CD4-positive, CD25-positive, alpha-beta regulatory T cell (primary cell): ENCODE measurements around the gene SSB. TPM values are rescaled to one million over a fixed set of nuclear protein-coding genes. Genes with fewer than 3 reads are reported as not detected.

Source experiments
- ATAC-seq, 2 donors: fragments of 150-1000 bp; cut with Tn5 transposase; one replicate each; pipeline ENCODE4 v1.10.0; 2021; ENCODE audit warnings: low read depth in 2 of 2, moderate number of reproducible peaks in 2 of 2, moderate library complexity in 1 of 2
- DNase-seq, 3 donors: peaks; one replicate each; pipeline versions ENCODE4 v3.0.0 to v3.0.0-alpha.2; 2012 to 2022; ENCODE audit warnings: mixed read lengths in 1 of 3
- H3K27ac ChIP-seq: one replicate; pipeline ENCODE4 v1.7.0; 2013; ENCODE audit warnings: mild to moderate bottlenecking, low read length; ENCODE audit not compliant: insufficient read depth, poor library complexity, severe bottlenecking
- H3K27me3 ChIP-seq: one replicate; pipeline ENCODE4 v1.7.0; 2013; ENCODE audit warnings: low read length; ENCODE audit not compliant: control insufficient read depth, insufficient read depth
- H3K36me3 ChIP-seq: one replicate; pipeline ENCODE4 v1.7.0; 2013; ENCODE audit warnings: mild to moderate bottlenecking, low read length, moderate library complexity; ENCODE audit not compliant: control insufficient read depth, insufficient read depth
- H3K4me1 ChIP-seq: 2 replicates; pipeline ENCODE4 v1.7.0; 2013; ENCODE audit warnings: mild to moderate bottlenecking, low read length; ENCODE audit not compliant: insufficient read depth, control insufficient read depth, poor library complexity, severe bottlenecking
- H3K4me3 ChIP-seq: one replicate; pipeline ENCODE4 v1.7.0; 2013; ENCODE audit warnings: low read depth, mild to moderate bottlenecking, low read length, moderate library complexity
- H3K9me3 ChIP-seq, 2 experiments: 1 replicate in 1 of 2; 2 replicates in 1 of 2; pipeline ENCODE4 v1.7.0; 2013; ENCODE audit warnings: low read length in 2 of 2, mild to moderate bottlenecking in 1 of 2, moderate library complexity in 1 of 2; ENCODE audit not compliant: control insufficient read depth in 2 of 2
- H3K27ac Mint-ChIP-seq, 3 donors: one replicate each; pipeline ENCODE4 v1.8.0; 2020 to 2022; ENCODE audit warnings: mild to moderate bottlenecking in 3 of 3, mixed read lengths in 3 of 3, moderate library complexity in 2 of 3
- H3K27me3 Mint-ChIP-seq: one replicate; pipeline ENCODE4 v1.8.0; 2022; ENCODE audit warnings: mild to moderate bottlenecking, mixed read lengths
- H3K36me3 Mint-ChIP-seq: one replicate; pipeline ENCODE4 v1.8.0; 2020; ENCODE audit warnings: mixed read lengths
- H3K4me1 Mint-ChIP-seq, 4 donors: one replicate each; pipeline ENCODE4 v1.8.0; 2020 to 2022; ENCODE audit warnings: mixed read lengths in 4 of 4, mild to moderate bottlenecking in 1 of 4
- H3K4me3 Mint-ChIP-seq, 4 donors: one replicate each; pipeline ENCODE4 v1.8.0; 2020 to 2022; ENCODE audit warnings: mild to moderate bottlenecking in 4 of 4, mixed read lengths in 4 of 4, moderate library complexity in 3 of 4
- H3K9me3 Mint-ChIP-seq, 7 donors: one replicate each; pipeline ENCODE4 v1.8.0; 2020 to 2022; ENCODE audit warnings: mixed read lengths in 7 of 7, mild to moderate bottlenecking in 3 of 7, moderate library complexity in 2 of 7
- polyA plus RNA-seq, 4 donors: library from polyadenylated mRNA; unstranded; fragments of 300-500 nt; fragmentation: Illumina TruSeq; gene quantifications; one replicate each; pipeline ENCODE4 v1.2.3, GENCODE V29; 2021
- total RNA-seq: library from RNA; stranded (reverse); gene quantifications from one replicate; pipeline ENCODE4 v1.2.3, GENCODE V29; 2022

The SSB gene
- total and polyA plus RNA-seq, 5 donors from 2014 or later, result 82.0 to 146 (median 107) TPM

DNA sequence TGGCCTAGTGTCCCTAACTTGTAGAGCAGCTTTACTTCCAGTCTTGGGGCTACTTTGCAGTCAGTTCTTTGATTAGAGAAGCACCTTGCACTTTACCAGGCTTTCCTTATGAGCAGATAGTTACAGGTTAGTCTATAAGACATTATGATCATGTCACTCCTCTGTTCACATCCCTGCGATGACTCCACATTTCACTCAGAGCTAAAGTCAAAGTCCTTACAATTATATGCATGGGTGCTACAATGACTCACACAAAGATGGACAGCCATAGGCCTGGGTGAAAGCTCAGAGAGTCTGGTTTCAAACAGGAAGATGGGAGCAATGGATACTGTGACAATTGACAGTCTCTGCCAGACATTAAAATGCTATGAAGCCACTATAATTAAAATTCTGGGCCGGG, 27.1 kb upstream of the SSB start:
- H3K27me3 ChIP-seq, result peaks cover 5% of the 10 kb centered on the region
- no peaks in the 10 kb centered on the region for H3K36me3 ChIP-seq
- H3K27ac Mint-ChIP-seq, result no peak overlapping the region
- H3K9me3 ChIP-seq, result no peaks in the 10 kb centered on the region
- no peak overlapping the region for H3K4me3 Mint-ChIP-seq
- peaks cover 0 to 12% (median 12%) of the 10 kb centered on the region in 4 donors for H3K4me1 Mint-ChIP-seq
- H3K9me3 Mint-ChIP-seq, result no peaks in the 10 kb centered on the region
- peaks cover 15% of the 10 kb centered on the region for H3K4me1 ChIP-seq
- H3K27ac ChIP-seq, result no peak overlapping the region
- no peak for DNase-seq
- peaks cover 37% of the 10 kb centered on the region for H3K27me3 Mint-ChIP-seq
- no peak for ATAC-seq
- no peaks in the 10 kb centered on the region for H3K36me3 Mint-ChIP-seq
- no peak overlapping the region for H3K4me3 ChIP-seq

DNA sequence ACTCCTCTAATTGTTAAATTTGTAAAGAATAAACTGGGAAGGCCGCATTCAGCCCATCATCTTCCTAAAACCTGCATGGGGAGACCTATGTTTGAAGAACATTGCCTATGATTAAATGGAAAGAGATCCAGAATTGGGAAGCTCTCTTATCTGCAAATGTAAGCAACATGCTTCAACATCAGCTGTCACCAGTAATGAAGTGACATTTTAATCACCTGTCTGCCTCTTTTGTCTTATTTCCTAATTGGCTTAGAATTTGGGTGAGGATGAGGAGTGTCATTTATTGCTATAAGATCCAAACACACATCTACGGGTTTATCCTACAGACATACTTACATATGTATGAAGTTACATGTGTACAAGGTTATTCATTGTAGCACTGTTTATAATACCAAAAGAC, 26.0 kb upstream of the SSB start:
- DNase-seq (no peak), ATAC-seq (no peak)
- Mint-ChIP-seq H3K9me3 (no peaks in the 10 kb centered on the region), H3K4me3 (no peak overlapping the region), H3K4me1 (peaks cover 0 to 7% (median 6%) of the 10 kb centered on the region in 4 donors), H3K27ac (no peak overlapping the region), H3K36me3 (no peaks in the 10 kb centered on the region), H3K27me3 (peaks cover 33% of the 10 kb centered on the region)
- no peaks in the 10 kb centered on the region for H3K36me3 ChIP-seq
- H3K4me1 ChIP-seq, result peaks cover 11% of the 10 kb centered on the region
- H3K27ac ChIP-seq, result no peak overlapping the region
- H3K4me3 ChIP-seq, result no peak overlapping the region
- peaks cover 5% of the 10 kb centered on the region for H3K27me3 ChIP-seq
- H3K9me3 ChIP-seq, result no peaks in the 10 kb centered on the region

DNA sequence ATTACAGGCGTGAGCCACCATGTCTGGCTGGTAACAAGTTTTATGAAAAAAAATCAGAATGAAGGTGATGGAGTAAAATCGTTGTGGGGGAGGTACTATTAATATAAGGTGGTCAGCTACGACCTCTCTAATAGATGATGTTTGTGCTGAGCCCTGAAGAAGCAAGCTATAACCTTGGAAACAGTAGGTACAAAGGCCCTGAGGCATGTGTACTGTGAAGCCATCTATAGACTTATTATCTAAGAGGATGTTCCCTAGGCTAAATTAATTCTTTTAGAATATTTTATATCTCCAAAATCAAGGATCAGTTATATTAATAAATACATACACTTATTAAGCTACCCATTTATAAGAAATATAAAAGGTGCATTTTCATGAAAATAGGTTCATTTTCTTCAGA, 23.3 kb upstream of the SSB start:
- H3K4me3 ChIP-seq, result no peak overlapping the region
- H3K36me3 Mint-ChIP-seq, result no peaks in the 10 kb centered on the region
- no peak for DNase-seq
- H3K36me3 ChIP-seq, result no peaks in the 10 kb centered on the region
- H3K27ac Mint-ChIP-seq, result no peak overlapping the region
- no peaks in the 10 kb centered on the region for H3K9me3 ChIP-seq
- H3K27ac ChIP-seq, result no peak overlapping the region
- H3K4me1 ChIP-seq, result no peaks in the 10 kb centered on the region
- H3K4me3 Mint-ChIP-seq, result no peak overlapping the region
- H3K4me1 Mint-ChIP-seq, result no peaks in the 10 kb centered on the region
- peaks cover 2% of the 10 kb centered on the region for H3K27me3 ChIP-seq
- H3K9me3 Mint-ChIP-seq, result no peaks in the 10 kb centered on the region
- peaks cover 19% of the 10 kb centered on the region for H3K27me3 Mint-ChIP-seq
- no peak for ATAC-seq

DNA sequence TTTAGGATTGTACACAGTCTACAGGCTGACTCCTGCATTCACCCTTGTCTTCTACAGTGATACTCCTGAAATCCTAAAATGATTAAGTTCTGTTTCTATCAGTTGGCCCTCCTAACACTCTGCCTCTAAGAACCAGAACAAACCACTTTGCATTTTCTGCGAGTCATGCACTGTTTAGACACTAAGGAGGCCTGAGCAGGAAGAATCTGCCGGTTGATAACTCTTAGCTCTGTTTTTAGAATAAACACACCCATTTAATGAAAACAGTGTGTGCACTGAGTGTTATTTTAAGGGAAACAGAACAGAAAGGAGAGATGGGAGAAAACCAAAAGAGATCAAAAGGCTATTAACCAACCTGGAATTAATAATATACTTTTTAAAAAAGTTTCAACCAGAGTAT, 22.9 kb upstream of the SSB start:
- DNase-seq (peak in 1 of 3 donors; percentile 7), ATAC-seq (no peak)
- H3K27ac Mint-ChIP-seq, result no peak overlapping the region
- H3K36me3 ChIP-seq, result no peaks in the 10 kb centered on the region
- H3K9me3 ChIP-seq, result no peaks in the 10 kb centered on the region
- no peak overlapping the region for H3K27ac ChIP-seq
- no peaks in the 10 kb centered on the region for H3K4me1 ChIP-seq
- no peaks in the 10 kb centered on the region for H3K9me3 Mint-ChIP-seq
- peaks cover under 1% of the 10 kb centered on the region for H3K27me3 ChIP-seq
- H3K27me3 Mint-ChIP-seq, result peaks cover 21% of the 10 kb centered on the region
- H3K4me3 Mint-ChIP-seq, result no peak overlapping the region
- H3K36me3 Mint-ChIP-seq, result no peaks in the 10 kb centered on the region
- no peaks in the 10 kb centered on the region for H3K4me1 Mint-ChIP-seq
- no peak overlapping the region for H3K4me3 ChIP-seq

DNA sequence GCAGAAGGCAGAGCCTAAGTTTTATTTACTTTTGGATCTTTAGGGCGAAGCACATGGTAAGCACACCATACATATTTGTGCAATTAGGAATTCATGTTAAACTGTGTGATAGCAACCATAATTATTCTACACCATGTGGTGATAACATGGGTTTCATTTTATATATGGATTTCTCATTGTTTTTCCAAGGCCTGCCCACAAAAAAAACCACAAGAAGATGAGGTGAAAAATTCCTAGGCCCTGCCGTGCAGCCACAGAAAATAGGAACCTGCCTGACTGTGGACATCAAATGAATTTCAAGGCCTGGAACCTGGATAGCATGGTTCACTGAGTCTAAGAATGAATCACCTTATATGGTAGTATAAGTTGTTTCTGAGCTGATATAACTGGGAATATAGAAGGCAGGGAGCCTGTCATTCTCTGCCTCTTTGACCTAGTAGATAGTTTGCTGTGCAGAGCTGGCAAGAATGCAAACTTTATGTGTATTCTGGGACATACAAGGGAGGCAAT, 22.4 kb upstream of the SSB start:
- Mint-ChIP-seq H3K36me3 (no peaks in the 10 kb centered on the region), H3K9me3 (no peaks in the 10 kb centered on the region), H3K27me3 (peaks cover 20% of the 10 kb centered on the region), H3K27ac (no peak overlapping the region), H3K4me3 (no peak overlapping the region), H3K4me1 (no peaks in the 10 kb centered on the region)
- no peak overlapping the region for H3K27ac ChIP-seq
- H3K27me3 ChIP-seq, result no peaks in the 10 kb centered on the region
- no peak for DNase-seq
- no peak overlapping the region for H3K4me3 ChIP-seq
- no peaks in the 10 kb centered on the region for H3K9me3 ChIP-seq
- H3K4me1 ChIP-seq, result no peaks in the 10 kb centered on the region
- no peaks in the 10 kb centered on the region for H3K36me3 ChIP-seq
- ATAC-seq, result no peak

DNA sequence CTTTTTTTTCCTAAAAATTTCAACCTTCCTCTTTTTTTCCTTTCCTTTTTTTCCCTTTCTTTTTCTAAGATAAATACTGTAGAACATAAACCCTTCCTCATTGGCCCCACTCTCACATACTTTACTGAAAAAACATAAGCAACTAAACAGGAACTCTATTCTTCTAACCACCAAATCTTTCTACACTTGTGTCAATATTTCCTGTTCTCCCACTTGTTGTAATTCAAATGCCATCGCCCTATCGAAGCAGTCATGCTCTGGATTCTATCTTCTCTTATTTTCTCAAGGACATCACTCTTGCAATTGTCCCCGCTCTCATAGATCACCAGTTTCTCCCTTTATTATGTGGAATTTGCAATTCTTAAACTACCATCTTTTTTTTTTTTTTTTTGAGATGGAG, 20.2 kb upstream of the SSB start:
- Histone ChIP-seq H3K27me3 (no peaks in the 10 kb centered on the region), H3K4me1 (no peaks in the 10 kb centered on the region), H3K27ac (no peak overlapping the region), H3K4me3 (no peak overlapping the region), H3K36me3 (no peaks in the 10 kb centered on the region), H3K9me3 (no peaks in the 10 kb centered on the region)
- DNase-seq (no peak), ATAC-seq (no peak)
- H3K4me3 Mint-ChIP-seq, result no peak overlapping the region
- no peaks in the 10 kb centered on the region for H3K4me1 Mint-ChIP-seq
- H3K36me3 Mint-ChIP-seq, result no peaks in the 10 kb centered on the region
- H3K27me3 Mint-ChIP-seq, result peaks cover 20% of the 10 kb centered on the region
- H3K27ac Mint-ChIP-seq, result no peak overlapping the region
- no peaks in the 10 kb centered on the region for H3K9me3 Mint-ChIP-seq

DNA sequence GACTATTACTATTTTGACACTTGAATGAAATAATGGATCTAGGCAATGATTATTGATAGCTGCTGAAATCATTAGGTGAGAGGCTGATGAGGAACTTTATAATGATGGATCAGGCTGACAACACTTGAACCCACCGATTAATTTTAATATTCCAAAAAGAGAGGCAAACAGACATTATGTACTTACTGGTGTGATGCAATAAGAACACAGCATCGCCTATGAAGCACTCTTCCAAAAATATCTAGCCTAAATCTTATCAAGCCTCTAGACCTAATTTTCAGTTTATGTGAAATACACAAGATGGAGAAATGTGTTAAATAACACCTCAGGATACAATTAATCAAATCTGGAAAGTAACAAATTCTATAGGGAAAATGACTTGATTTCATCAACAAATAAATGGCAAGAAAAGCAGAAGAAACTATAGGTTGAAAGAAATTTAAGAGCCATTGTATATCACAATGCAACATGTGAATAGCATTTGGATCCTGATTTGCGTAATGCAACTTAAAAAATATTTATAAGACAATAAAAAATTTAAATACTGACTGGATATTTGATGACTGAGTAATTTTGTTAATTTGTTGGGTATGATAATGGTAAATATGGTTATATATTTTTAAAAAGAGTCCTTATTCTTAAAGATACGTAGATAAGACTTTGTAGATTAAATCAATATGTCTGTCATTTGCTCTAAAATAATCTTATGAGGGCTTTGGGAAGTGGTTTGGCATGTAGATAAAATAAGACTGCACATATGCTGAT, 17.2 kb upstream of the SSB start:
- Histone ChIP-seq H3K9me3 (no peaks in the 10 kb centered on the region), H3K27me3 (no peaks in the 10 kb centered on the region), H3K36me3 (no peaks in the 10 kb centered on the region), H3K27ac (no peak overlapping the region), H3K4me3 (no peak overlapping the region), H3K4me1 (no peaks in the 10 kb centered on the region)
- no peak overlapping the region for H3K27ac Mint-ChIP-seq
- peaks cover 20% of the 10 kb centered on the region for H3K27me3 Mint-ChIP-seq
- no peak for DNase-seq
- H3K9me3 Mint-ChIP-seq, result no peaks in the 10 kb centered on the region
- H3K4me3 Mint-ChIP-seq, result no peak overlapping the region
- no peaks in the 10 kb centered on the region for H3K4me1 Mint-ChIP-seq
- no peak for ATAC-seq
- H3K36me3 Mint-ChIP-seq, result no peaks in the 10 kb centered on the region

DNA sequence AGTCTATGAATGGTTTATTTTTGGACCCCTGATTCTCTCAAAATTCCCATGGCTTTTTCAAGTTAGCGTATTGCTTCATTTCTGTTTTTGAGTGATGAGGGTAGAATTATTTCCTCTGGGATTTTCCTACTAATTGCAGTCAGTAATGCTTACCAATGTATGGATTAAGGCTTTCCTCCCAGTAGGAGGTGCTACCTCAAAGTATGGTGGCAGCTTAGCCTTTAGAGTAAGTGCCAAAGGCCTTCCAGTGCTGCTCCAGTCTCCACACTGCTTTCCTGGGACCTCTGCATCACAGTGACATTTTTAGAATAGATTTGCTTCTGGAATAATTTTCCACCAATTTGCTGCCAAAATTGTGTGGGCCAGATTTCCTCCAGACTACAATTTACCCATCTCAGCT, 16.2 kb upstream of the SSB start:
- Histone ChIP-seq H3K27ac (no peak overlapping the region), H3K9me3 (no peaks in the 10 kb centered on the region), H3K36me3 (no peaks in the 10 kb centered on the region), H3K27me3 (no peaks in the 10 kb centered on the region), H3K4me1 (no peaks in the 10 kb centered on the region), H3K4me3 (no peak overlapping the region)
- peaks cover 21% of the 10 kb centered on the region for H3K27me3 Mint-ChIP-seq
- no peaks in the 10 kb centered on the region for H3K36me3 Mint-ChIP-seq
- ATAC-seq (no peak), DNase-seq (no peak)
- H3K27ac Mint-ChIP-seq, result no peak overlapping the region
- no peaks in the 10 kb centered on the region for H3K4me1 Mint-ChIP-seq
- no peaks in the 10 kb centered on the region for H3K9me3 Mint-ChIP-seq
- no peak overlapping the region for H3K4me3 Mint-ChIP-seq
